OCI-LY1 (cell line): ENCODE results near the gene ANKDD1A.

Source experiments
- H2AFZ ChIP-seq: fragments of 200-600 bp; sonication (generic), shearing (Covaris generic); 2 replicates; pipeline ENCODE4 v1.6.0; 2014; ENCODE audit warnings: antibody characterized with exemption, mild to moderate bottlenecking, low read length
- H3F3A ChIP-seq: fragments of 200-600 bp; sonication (generic), shearing (Covaris generic); 2 replicates; pipeline ENCODE4 v1.6.0; 2014; ENCODE audit warnings: mild to moderate bottlenecking, antibody characterized with exemption, low read length, moderate library complexity; ENCODE audit not compliant: insufficient read depth
- H3K27ac ChIP-seq: fragments of 200-600 bp; sonication (generic); 2 replicates; pipeline ENCODE4 v1.5.1; 2014; ENCODE audit warnings: low read length, mixed run types, mild to moderate bottlenecking, low read depth; ENCODE audit not compliant: poor library complexity, severe bottlenecking
- H3K27me3 ChIP-seq: fragments of 200-600 bp; sonication (generic); 2 replicates; pipeline ENCODE4 v1.6.0; 2014; ENCODE audit warnings: antibody characterized with exemption, mild to moderate bottlenecking, low read length, moderate library complexity; ENCODE audit not compliant: insufficient read depth
- H3K36me3 ChIP-seq: fragments of 200-600 bp; sonication (generic); 2 replicates; pipeline ENCODE4 v1.6.1; 2014; ENCODE audit warnings: mild to moderate bottlenecking, antibody characterized with exemption, low read length, moderate library complexity, mixed read lengths; ENCODE audit not compliant: insufficient read depth
- H3K4me1 ChIP-seq: fragments of 200-600 bp; sonication (generic); 2 replicates; pipeline ENCODE4 v1.5.1; 2014; ENCODE audit warnings: mild to moderate bottlenecking, low read length, moderate library complexity; ENCODE audit not compliant: insufficient read depth, severe bottlenecking
- H3K4me2 ChIP-seq: fragments of 200-600 bp; sonication (generic), shearing (Covaris generic); 2 replicates; pipeline ENCODE4 v1.6.1; 2014; ENCODE audit warnings: low read length
- H3K4me3 ChIP-seq: fragments of 200-600 bp; sonication (generic); 2 replicates; pipeline ENCODE4 v1.5.1; 2014; ENCODE audit warnings: low read length, low read depth, mild to moderate bottlenecking, mixed read lengths; ENCODE audit not compliant: poor library complexity, severe bottlenecking
- H3K79me2 ChIP-seq: fragments of 200-600 bp; shearing (Covaris generic); 2 replicates; pipeline ENCODE4 v1.6.1; 2016; ENCODE audit warnings: mixed run types, low read length, mixed read lengths; ENCODE audit not compliant: insufficient read depth
- H3K9ac ChIP-seq: fragments of 200-600 bp; sonication (generic), shearing (Covaris generic); 2 replicates; pipeline ENCODE4 v1.6.1; 2014; ENCODE audit warnings: mild to moderate bottlenecking, low read length, mixed read lengths
- H3K9me2 ChIP-seq: fragments of 200-600 bp; sonication (generic), shearing (Covaris generic); 2 replicates; pipeline ENCODE4 v1.6.1; 2014; ENCODE audit warnings: low read depth, mild to moderate bottlenecking, low read length, mixed read lengths
- H3K9me3 ChIP-seq: fragments of 200-600 bp; shearing (Covaris generic); 2 replicates; pipeline ENCODE4 v1.6.1; 2014; ENCODE audit warnings: low read length, mixed read lengths
- H4K20me1 ChIP-seq: fragments of 200-600 bp; sonication (generic), shearing (Covaris generic); 2 replicates; pipeline ENCODE4 v1.6.0; 2016; ENCODE audit warnings: mild to moderate bottlenecking, low read length; ENCODE audit not compliant: insufficient read depth
- CTCF ChIP-seq: fragments of 200-600 bp; sonication (generic), shearing (Covaris generic); IDR thresholded peaks from 2 replicates; pipeline ENCODE4 v1.5.1; 2017; ENCODE audit warnings: mild to moderate bottlenecking, antibody characterized with exemption, low read length, moderate library complexity, mixed read lengths
- EZH2 ChIP-seq: fragments of 200-600 bp; sonication (generic), shearing (Covaris generic); IDR thresholded peaks from 2 replicates; pipeline ENCODE4 v1.8.0; 2017; ENCODE audit warnings: borderline replicate concordance, mixed run types, mild to moderate bottlenecking, antibody characterized with exemption, low read length, moderate library complexity, mixed read lengths

ANKDD1A gene

GRCh38 chr15:64979252-64979710 is 67.6 kb downstream of the ANKDD1A start:
- H3K9ac ChIP-seq, result no peak overlapping the region

DNA sequence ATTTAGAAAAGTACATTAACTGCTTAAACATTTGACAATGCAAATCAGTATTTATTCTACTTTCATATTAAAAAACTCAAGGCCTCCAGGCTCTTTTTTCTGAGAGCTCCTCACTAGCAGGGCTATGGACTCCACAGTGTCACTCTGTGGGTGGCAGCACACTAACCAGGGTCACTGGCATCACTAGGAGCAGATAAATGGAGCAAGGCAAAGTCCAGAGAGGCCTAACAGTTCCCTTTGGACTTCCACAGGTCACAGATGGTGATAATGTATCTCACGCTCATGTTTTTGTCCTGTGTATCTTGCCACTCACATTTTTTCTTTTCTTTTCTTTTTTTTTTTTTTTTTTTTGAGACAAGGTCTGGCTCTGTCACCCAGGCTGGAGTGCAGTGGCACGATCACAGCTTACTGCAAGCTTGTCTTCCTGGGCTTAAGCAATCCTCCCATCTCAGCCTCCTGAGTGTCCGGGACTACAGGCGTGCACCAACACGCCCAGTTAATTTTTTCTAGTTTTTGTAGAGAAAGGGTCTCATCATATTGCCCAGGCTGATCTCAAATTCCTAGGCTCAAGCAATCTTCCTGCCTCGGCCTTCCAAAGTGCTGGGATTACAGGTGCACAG is 70.2 kb downstream of the ANKDD1A start:
- Histone ChIP-seq H3K9ac (no peak overlapping the region), H3K4me1 (peaks cover 27% of the 10 kb centered on the region), H3K4me2 (no peak overlapping the region), H3K36me3 (peaks cover 60% of the 10 kb centered on the region), H3K4me3 (no peak overlapping the region), H3F3A (no peaks in the 10 kb centered on the region), H3K9me3 (no peaks in the 10 kb centered on the region), H4K20me1 (no peaks in the 10 kb centered on the region), H3K79me2 (peaks cover 13% of the 10 kb centered on the region; the same call in 1 of the 2 replicates), H3K27ac (no peak overlapping the region), H2AFZ (no peak overlapping the region), H3K27me3 (no peaks in the 10 kb centered on the region), H3K9me2 (no peaks in the 10 kb centered on the region)
- TF ChIP-seq CTCF, result no peak
- no peak for TF ChIP-seq EZH2

More at GRCh38 chr15:64979252-64979710, 67.6 kb downstream of the ANKDD1A start:
- Histone ChIP-seq H4K20me1 (no peaks in the 10 kb centered on the region), H3K9me2 (no peaks in the 10 kb centered on the region), H3F3A (no peaks in the 10 kb centered on the region), H3K4me1 (peaks cover 5% of the 10 kb centered on the region), H3K4me2 (no peak overlapping the region), H3K4me3 (no peak overlapping the region), H3K36me3 (peaks cover 83% of the 10 kb centered on the region), H3K9me3 (no peaks in the 10 kb centered on the region), H3K79me2 (0 out of 2 replicates have a peak, but pooled peaks cover 4% of the 10 kb centered on the region), H3K27me3 (no peaks in the 10 kb centered on the region), H2AFZ (no peak overlapping the region), H3K27ac (no peak overlapping the region)
- TF ChIP-seq CTCF (no peak), EZH2 (no peak)

DNA sequence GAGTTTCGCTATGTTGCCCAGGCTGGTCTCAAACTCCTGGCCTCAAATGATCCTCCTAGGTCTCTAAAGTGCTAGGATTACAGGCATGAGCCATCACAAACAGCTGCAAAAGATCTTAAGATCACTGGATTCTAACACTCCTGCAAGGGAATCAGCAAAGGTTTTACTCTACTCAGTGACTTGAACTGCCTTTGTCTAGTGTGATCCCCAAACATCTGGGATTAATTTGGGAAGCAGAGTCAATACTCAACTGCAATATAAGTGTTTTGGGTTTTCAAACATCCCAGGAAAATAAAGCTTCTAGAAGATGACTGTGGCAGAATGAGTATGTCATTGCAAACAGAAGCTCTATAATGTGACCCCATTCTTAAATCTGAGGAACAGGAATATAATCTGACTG is 70.8 kb downstream of the ANKDD1A start:
- H3K4me2 ChIP-seq, result no peak overlapping the region
- H4K20me1 ChIP-seq, result no peaks in the 10 kb centered on the region
- H3F3A ChIP-seq, result no peaks in the 10 kb centered on the region
- peaks cover 14% of the 10 kb centered on the region for H3K79me2 ChIP-seq
- no peaks in the 10 kb centered on the region for H3K27me3 ChIP-seq
- H3K9me3 ChIP-seq, result no peaks in the 10 kb centered on the region
- H3K4me1 ChIP-seq, result peaks cover 32% of the 10 kb centered on the region
- no peak for TF ChIP-seq EZH2
- no peak for TF ChIP-seq CTCF
- no peak overlapping the region for H3K27ac ChIP-seq
- H2AFZ ChIP-seq, result no peak overlapping the region
- peaks cover 54% of the 10 kb centered on the region for H3K36me3 ChIP-seq
- no peak overlapping the region for H3K9ac ChIP-seq
- H3K9me2 ChIP-seq, result no peaks in the 10 kb centered on the region
- H3K4me3 ChIP-seq, result no peak overlapping the region
